Tibial artery (tissue), 4 donors: Measurements from ENCODE around the gene FBLIM1.

Experiments
- DNase-seq, 2 donors: peaks; one replicate each; pipeline ENCODE4 v3.0.0-alpha.2; 2019
- H3K27ac ChIP-seq, 2 donors: fragments of 200-600 bp; sonication (generic) in 1 of 2; 1 replicate in 1 of 2; 2 replicates in 1 of 2; pipeline ENCODE4 v1.5.1; 2018 to 2019; ENCODE audit warnings: mild to moderate bottlenecking in 1 of 2
- H3K27me3 ChIP-seq, 2 donors: fragments of 200-600 bp; sonication (generic) in 1 of 2; one replicate each; pipeline versions ENCODE4 v1.5.1 to v1.6.0; 2016 to 2019
- H3K36me3 ChIP-seq, 3 donors: fragments of 200-600 bp; sonication (generic) in 2 of 3; one replicate each; pipeline ENCODE4 v1.5.1; 2016 to 2019; ENCODE audit warnings: mild to moderate bottlenecking in 2 of 3
- H3K4me1 ChIP-seq, 4 donors: fragments of 200-600 bp; sonication (generic) in 2 of 4; 1 replicate in 3 of 4; 2 replicates in 1 of 4; pipeline ENCODE4 v1.5.1; 2016 to 2019
- H3K4me3 ChIP-seq, 2 donors: fragments of 200-600 bp; sonication (generic) in 1 of 2; 1 replicate in 1 of 2; 2 replicates in 1 of 2; pipeline ENCODE4 v1.5.1; 2018 to 2019; ENCODE audit warnings: mild to moderate bottlenecking in 2 of 2
- H3K9me3 ChIP-seq, 3 donors: fragments of 200-600 bp; sonication (generic) in 1 of 3; one replicate each; pipeline ENCODE4 v1.5.1; 2016 to 2019
- intact Hi-C: fragments of 100-400 bp; cut with DNase I; formaldehyde crosslinking; loops from one replicate; pipeline ENCODE4 v1.15.0; 2023; ENCODE audit warnings: low total_unique reads
- TF ChIP-seq, protein P1 (sequence below), 2 experiments: fragments of 200-600 bp in 1 of 2; fragments of 450-650 bp in 1 of 2; IDR thresholded peaks; one replicate each; pipeline ENCODE4 v1.5.1; 2017 to 2019; ENCODE audit warnings: antibody characterized with exemption in 2 of 2, mild to moderate bottlenecking in 1 of 2, moderate library complexity in 1 of 2

FBLIM1 gene

DNA sequence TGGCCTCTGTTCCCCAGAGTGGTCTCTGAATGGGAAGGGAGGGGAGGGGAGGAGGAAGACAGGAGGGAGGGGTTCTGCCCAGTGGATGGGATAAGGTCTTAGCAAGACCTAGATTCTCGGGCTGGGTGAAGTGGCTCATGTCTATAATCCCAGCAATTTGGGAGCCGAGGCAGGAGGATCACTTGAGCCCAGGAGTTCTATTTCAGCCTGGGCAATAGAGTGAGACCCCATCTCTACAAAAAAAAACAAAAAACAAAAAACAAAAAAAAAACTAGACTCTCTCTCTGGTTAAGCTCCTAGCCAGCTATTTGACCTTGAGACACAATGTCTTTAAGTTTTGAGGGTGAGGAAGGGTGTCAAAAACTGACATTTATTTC, 37.5 kb downstream of the FBLIM1 start:
- H3K4me3 ChIP-seq = no peak overlapping the region
- no peaks in the 10 kb centered on the region for H3K9me3 ChIP-seq
- intact Hi-C loops = no loop called here
- DNase-seq = no peak
- H3K4me1 ChIP-seq = peaks cover 0 to 96% (median 67%) of the 10 kb centered on the region in 4 donors
- peak overlapping the region; percentile 84 for H3K27ac ChIP-seq
- TF ChIP-seq, protein P1, sequence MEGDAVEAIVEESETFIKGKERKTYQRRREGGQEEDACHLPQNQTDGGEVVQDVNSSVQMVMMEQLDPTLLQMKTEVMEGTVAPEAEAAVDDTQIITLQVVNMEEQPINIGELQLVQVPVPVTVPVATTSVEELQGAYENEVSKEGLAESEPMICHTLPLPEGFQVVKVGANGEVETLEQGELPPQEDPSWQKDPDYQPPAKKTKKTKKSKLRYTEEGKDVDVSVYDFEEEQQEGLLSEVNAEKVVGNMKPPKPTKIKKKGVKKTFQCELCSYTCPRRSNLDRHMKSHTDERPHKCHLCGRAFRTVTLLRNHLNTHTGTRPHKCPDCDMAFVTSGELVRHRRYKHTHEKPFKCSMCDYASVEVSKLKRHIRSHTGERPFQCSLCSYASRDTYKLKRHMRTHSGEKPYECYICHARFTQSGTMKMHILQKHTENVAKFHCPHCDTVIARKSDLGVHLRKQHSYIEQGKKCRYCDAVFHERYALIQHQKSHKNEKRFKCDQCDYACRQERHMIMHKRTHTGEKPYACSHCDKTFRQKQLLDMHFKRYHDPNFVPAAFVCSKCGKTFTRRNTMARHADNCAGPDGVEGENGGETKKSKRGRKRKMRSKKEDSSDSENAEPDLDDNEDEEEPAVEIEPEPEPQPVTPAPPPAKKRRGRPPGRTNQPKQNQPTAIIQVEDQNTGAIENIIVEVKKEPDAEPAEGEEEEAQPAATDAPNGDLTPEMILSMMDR (IDR thresholded peaks at IDR 0.05) = no peak
- H3K27me3 ChIP-seq = no peaks in the 10 kb centered on the region
- H3K36me3 ChIP-seq = no peaks in the 10 kb centered on the region

DNA sequence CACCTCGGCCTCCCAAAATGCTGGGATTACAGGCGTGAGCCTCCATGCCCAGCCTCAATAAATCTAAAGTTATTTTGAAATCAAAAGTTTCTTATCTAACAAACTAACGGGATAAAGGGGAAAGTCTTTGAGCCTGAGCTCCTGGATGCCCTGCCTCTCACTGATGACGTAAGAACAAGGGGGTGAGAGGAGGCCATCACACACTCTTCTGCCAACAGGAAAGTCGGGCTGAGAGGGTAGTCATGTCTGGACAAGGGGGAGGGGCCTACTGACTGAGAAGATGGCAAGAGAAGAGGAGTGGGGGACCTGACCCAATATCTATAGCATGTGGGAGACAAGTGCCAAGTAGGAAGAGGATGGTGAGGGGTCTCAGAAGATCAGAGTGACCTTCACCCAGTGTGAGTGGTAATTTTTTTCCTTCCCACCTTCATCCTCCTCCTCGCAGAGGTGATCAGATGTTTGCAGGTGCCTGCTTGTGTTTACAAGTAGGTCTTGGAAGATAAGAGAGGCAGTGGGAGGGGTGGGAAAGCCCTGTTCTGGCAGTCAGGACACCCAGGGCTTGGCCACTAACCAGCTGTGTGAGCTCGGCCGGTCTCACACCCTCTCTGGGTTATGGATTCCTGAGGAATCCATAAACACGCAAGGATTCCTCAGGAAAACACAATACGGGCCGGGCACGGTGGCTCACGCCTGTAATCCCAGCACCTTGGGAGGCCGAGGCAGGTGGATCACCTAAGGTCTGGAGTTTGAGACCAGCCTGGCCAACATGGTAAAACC, 39.2 kb downstream of the FBLIM1 start:
- no peaks in the 10 kb centered on the region for H3K27me3 ChIP-seq
- intact Hi-C loops = no loop called here
- peak overlapping the region; percentile 84 for H3K27ac ChIP-seq
- peaks cover 0 to 99% (median 70%) of the 10 kb centered on the region in 4 donors for H3K4me1 ChIP-seq
- H3K36me3 ChIP-seq = no peaks in the 10 kb centered on the region
- TF ChIP-seq, protein P1 (IDR thresholded peaks at IDR 0.05) = no peak
- H3K4me3 ChIP-seq = no peak overlapping the region
- DNase-seq = no peak
- no peaks in the 10 kb centered on the region for H3K9me3 ChIP-seq

DNA sequence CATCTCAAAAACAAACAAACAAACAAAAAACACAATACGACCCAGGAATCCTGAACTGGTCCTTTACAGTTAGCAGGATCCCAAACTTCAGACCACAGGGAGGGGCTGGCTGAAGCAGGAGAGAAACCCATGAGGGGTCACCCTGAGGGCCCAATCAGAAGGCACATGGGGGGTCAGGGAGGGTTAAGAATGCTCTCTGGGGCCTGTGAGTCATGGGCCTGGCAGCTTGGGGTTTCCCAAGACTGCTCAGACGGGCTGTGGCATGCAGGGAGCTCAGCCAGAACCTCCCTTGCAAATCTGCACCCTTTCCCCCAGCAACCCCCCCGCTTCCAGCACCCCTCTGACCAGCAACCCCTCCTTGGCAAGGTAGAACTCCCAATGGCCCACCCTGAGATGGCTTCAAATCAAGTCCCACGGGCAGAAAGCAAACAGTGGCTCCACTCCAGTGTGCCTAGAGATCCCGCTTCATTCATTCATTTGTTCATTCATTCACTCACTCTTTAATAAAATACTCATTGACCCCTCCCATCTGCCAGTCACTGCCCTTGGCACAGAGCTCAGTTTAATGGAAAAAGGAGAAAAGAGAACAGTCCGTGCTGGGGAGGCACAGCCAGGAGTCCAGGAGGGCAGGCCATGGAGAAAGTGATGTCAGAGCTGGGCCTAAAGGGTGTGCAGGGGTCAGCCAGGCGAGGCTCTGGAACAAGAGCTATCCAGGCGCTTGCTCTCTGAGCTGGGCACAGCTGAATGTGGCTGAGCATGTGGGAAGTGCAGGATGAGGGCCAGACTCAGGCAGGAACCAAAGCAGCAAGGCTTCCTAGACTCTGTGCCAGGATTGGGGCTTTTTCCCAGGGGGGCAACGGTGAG, 40.6 kb downstream of the FBLIM1 start:
- H3K4me3 ChIP-seq = no peak overlapping the region
- TF ChIP-seq, protein P1 (IDR thresholded peaks at IDR 0.05) = no peak
- intact Hi-C loops = no loop called here
- H3K9me3 ChIP-seq = no peaks in the 10 kb centered on the region
- DNase-seq = peak; percentile 89 to 97
- H3K27me3 ChIP-seq = no peaks in the 10 kb centered on the region
- H3K27ac ChIP-seq = peak overlapping the region; percentile 84 to 86
- peaks cover 0 to 85% (median 62%) of the 10 kb centered on the region in 4 donors for H3K4me1 ChIP-seq
- H3K36me3 ChIP-seq = no peaks in the 10 kb centered on the region

DNA sequence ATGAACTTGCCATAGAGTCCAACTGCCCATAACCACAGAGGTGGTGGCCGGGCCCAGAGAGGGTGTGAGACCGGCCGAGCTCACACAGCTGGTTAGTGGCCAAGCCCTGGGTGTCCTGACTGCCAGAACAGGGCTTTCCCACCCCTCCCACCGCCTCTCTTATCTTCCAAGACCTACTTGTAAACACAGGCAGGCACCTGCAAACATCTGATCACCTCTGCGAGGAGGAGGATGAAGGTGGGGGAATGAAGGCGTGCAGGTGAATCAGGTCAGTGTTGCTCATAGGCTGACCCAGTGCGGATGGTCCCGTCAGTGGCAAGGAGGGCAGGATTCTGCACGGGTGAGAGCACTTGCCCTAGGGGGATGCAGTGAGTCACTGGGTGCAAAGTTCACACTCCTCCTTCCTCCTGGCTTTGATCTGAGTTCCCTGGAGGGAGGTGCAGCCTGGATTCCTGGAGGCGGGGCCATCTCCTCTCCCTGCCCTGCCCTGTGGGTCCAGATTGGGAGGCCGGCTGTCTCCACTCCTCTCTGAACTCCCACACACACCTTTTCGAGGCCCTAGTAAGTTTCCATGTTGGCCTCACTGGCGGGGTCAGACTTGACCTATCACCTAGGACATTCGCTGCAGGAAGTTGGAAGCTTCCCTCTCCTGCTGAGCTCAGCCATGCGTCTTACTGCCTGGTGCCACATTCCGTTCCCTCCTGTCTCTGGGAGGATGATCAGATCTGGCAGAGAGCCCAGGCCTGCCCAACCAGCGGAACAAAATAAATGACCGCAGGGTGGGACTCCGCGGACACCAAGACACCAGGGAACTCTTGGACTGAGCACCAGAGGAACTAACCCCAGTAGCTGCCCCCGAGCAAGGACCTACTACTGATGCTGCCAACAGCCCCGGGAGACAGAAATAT, 41.6 kb downstream of the FBLIM1 start:
- no peak overlapping the region for H3K4me3 ChIP-seq

More for the DNA sequence above, 41.6 kb downstream of the FBLIM1 start:
- peak; percentile 41 to 82 for DNase-seq
- intact Hi-C loops = no loop called here
- Histone ChIP-seq H3K36me3 (no peaks in the 10 kb centered on the region), H3K27ac (peak overlapping the region; percentile 84 to 86), H3K9me3 (no peaks in the 10 kb centered on the region), H3K27me3 (no peaks in the 10 kb centered on the region), H3K4me1 (peaks cover 0 to 75% (median 62%) of the 10 kb centered on the region in 4 donors)
- TF ChIP-seq, protein P1 (IDR thresholded peaks at IDR 0.05) = no peak
